Measurements from ENCODE around the gene SEC31A.
A peak's percentile ranks its signal among the peaks of the same experiment; 100 is the strongest.
"Not testable (repeated sequence)": the region's sequence is repeated elsewhere in the genome, so short reads cannot be mapped to it uniquely, and the experiment has no call there.

Gene SEC31A

GRCh38 chr4:82890901-82891706 lies at the start of gene SEC31A:
TSS of gene SEC31A (minus strand) at chr4:82891153. CDS start at chr4:82881936, 9,217 bp downstream.
- Histone ChIP-seq H3K27ac (peak within 1 kb of the TSS; percentile 79 to 99 (median 95)), H3K4me3 (peak within 1 kb of the TSS; percentile 59 to 88 (median 78))

GRCh38 chr4:82939414-82939813 lies 48.5 kb upstream of the SEC31A start:
- Histone ChIP-seq H3K27ac (no peak overlapping the region), H3K4me3 (no peak overlapping the region)

- H3K27ac ChIP-seq = no peak overlapping the region
- H3K4me3 ChIP-seq = no peak overlapping the region
Measured at GRCh38 chr4:82934441-82934840, 43.5 kb upstream of the SEC31A start.

GRCh38 chr4:82930848-82931755 lies 40.1 kb upstream of the SEC31A start:
- no peak overlapping the region for H3K4me3 ChIP-seq
- no peak overlapping the region for H3K27ac ChIP-seq

- H3K27ac ChIP-seq = no peak overlapping the region
- no peak overlapping the region for H3K4me3 ChIP-seq
Measured at GRCh38 chr4:82921795-82922194, 30.8 kb upstream of the SEC31A start.

- Histone ChIP-seq H3K27ac (no peak overlapping the region), H3K4me3 (no peak overlapping the region)
Measured at GRCh38 chr4:82919386-82919785, 28.4 kb upstream of the SEC31A start.

GRCh38 chr4:82918091-82918490 lies 27.1 kb upstream of the SEC31A start:
- no peak overlapping the region for H3K4me3 ChIP-seq
- H3K27ac ChIP-seq = no peak overlapping the region

- H3K4me3 ChIP-seq, H3K27ac ChIP-seq: not testable (repeated sequence)
Measured at GRCh38 chr4:82913968-82914367, 23.0 kb upstream of the SEC31A start.

GRCh38 chr4:82913305-82913704 lies 22.4 kb upstream of the SEC31A start:
- no peak overlapping the region for H3K4me3 ChIP-seq
- no peak overlapping the region for H3K27ac ChIP-seq

GRCh38 chr4:82909326-82909725 lies 18.4 kb upstream of the SEC31A start:
- Histone ChIP-seq H3K4me3 (no peak overlapping the region), H3K27ac (no peak overlapping the region)

GRCh38 chr4:82906469-82906868 lies 15.5 kb upstream of the SEC31A start:
- Histone ChIP-seq H3K27ac (no peak overlapping the region), H3K4me3 (no peak overlapping the region)

- Histone ChIP-seq H3K4me3 (no peak overlapping the region), H3K27ac (no peak overlapping the region)
Measured at GRCh38 chr4:82905205-82905604, 14.3 kb upstream of the SEC31A start.

- Histone ChIP-seq H3K27ac (no peak overlapping the region), H3K4me3 (no peak overlapping the region)
Measured at GRCh38 chr4:82903737-82904136, 12.8 kb upstream of the SEC31A start.

GRCh38 chr4:82901183-82901718 lies 10.3 kb upstream of the SEC31A start:
- peak overlapping the region; percentile 36 to 100 (median 97) for H3K27ac ChIP-seq

GRCh38 chr4:82900411-82901182 lies 9.6 kb upstream of the SEC31A start, which contains the start of gene THAP9:
TSS of gene THAP9 (plus strand) at chr4:82900735. CDS start at chr4:82900803, 68 bp downstream.
- peak within 1 kb of the TSS; percentile 36 to 100 (median 97) for H3K27ac ChIP-seq
- H3K4me3 ChIP-seq = peak within 1 kb of the TSS; percentile 42 to 75 (median 67)

More at GRCh38 chr4:82901183-82901718, 10.3 kb upstream of the SEC31A start:
- H3K4me3 ChIP-seq = peak overlapping the region; percentile 42 to 75 (median 67)

- Histone ChIP-seq H3K27ac (peak overlapping the region; percentile 34 to 100 (median 97)), H3K4me3 (peak overlapping the region; percentile 42 to 75 (median 67))
Measured at GRCh38 chr4:82900066-82900410, 9.1 kb upstream of the SEC31A start.

- peak overlapping the region; percentile 42 to 75 (median 67) for H3K4me3 ChIP-seq
Measured at GRCh38 chr4:82899374-82900065, 8.6 kb upstream of the SEC31A start.

GRCh38 chr4:82898322-82899243 lies 7.6 kb upstream of the SEC31A start:
- H3K27ac ChIP-seq = peak overlapping the region in 15 of 21 experiments; percentile 1 to 100 (median 98)

More at GRCh38 chr4:82899374-82900065, 8.6 kb upstream of the SEC31A start:
- peak overlapping the region; percentile 34 to 100 (median 97) for H3K27ac ChIP-seq

More at GRCh38 chr4:82898322-82899243, 7.6 kb upstream of the SEC31A start:
- H3K4me3 ChIP-seq = peak overlapping the region; percentile 42 to 75 (median 67)

Data from skin epidermis (tissue), 12 donors.